CD8-positive, alpha-beta memory T cell (primary cell): Measurements from ENCODE around the gene NTN3. TPM values are rescaled to one million over a fixed set of nuclear protein-coding genes. Genes with fewer than 3 reads are reported as not detected.
"Not testable (repeated sequence)": the region's sequence is repeated elsewhere in the genome, so short reads cannot be mapped to it uniquely, and the experiment has no call there.

ENCODE experiments used
- CTCF ChIA-PET: fragments of 350-600 bp; sonication (Branson Sonifier 250); formaldehyde crosslinking; loops from one replicate; lab custom pipeline; 2021; ENCODE audit warnings: antibody characterized with exemption; lab: Charles Lee
- POLR2A ChIA-PET: fragments of 350-600 bp; sonication (Branson Sonifier 250); formaldehyde crosslinking; loops from one replicate; lab custom pipeline; 2021; ENCODE audit warnings: antibody characterized with exemption; lab: Charles Lee
- DNase-seq, 5 donors: peaks; one replicate each; pipeline versions ENCODE4 v3.0.0 to v3.0.0-alpha.2; 2020 to 2022; ENCODE audit warnings: mixed read lengths in 1 of 5
- H3K27ac ChIP-seq: one replicate; pipeline ENCODE4 v1.7.0; 2013; ENCODE audit warnings: low read depth, mild to moderate bottlenecking, low read length, moderate library complexity
- H3K27me3 ChIP-seq: 2 replicates; pipeline ENCODE4 v1.7.0; 2013; ENCODE audit warnings: low read length, mild to moderate bottlenecking; ENCODE audit not compliant: insufficient read depth, poor library complexity, severe bottlenecking
- H3K36me3 ChIP-seq: 2 replicates; pipeline ENCODE4 v1.7.0; 2013; ENCODE audit warnings: mild to moderate bottlenecking, low read length, moderate library complexity; ENCODE audit not compliant: insufficient read depth
- H3K4me1 ChIP-seq: 2 replicates; pipeline ENCODE4 v1.7.0; 2013; ENCODE audit warnings: mild to moderate bottlenecking, low read length, moderate library complexity; ENCODE audit not compliant: insufficient read depth
- H3K4me3 ChIP-seq: 2 replicates; pipeline ENCODE4 v1.7.0; 2013; ENCODE audit warnings: mild to moderate bottlenecking, low read length
- H3K9me3 ChIP-seq: 2 replicates; pipeline ENCODE4 v1.7.0; 2013; ENCODE audit warnings: mild to moderate bottlenecking, low read length
- H3K27ac Mint-ChIP-seq, 8 donors: one replicate each; pipeline ENCODE4 v1.8.0; 2020 to 2021; ENCODE audit warnings: mixed read lengths in 8 of 8, mild to moderate bottlenecking in 6 of 8, inconsistent platforms in 3 of 8, moderate library complexity in 3 of 8
- H3K27me3 Mint-ChIP-seq, 2 donors: one replicate each; pipeline ENCODE4 v1.8.0; 2020 to 2021; ENCODE audit warnings: mixed read lengths in 2 of 2, mild to moderate bottlenecking in 1 of 2, moderate library complexity in 1 of 2
- H3K36me3 Mint-ChIP-seq, 3 donors: one replicate each; pipeline ENCODE4 v1.8.0; 2020 to 2021; ENCODE audit warnings: mixed read lengths in 3 of 3, inconsistent platforms in 1 of 3, mild to moderate bottlenecking in 1 of 3
- H3K4me1 Mint-ChIP-seq, 3 donors: one replicate each; pipeline ENCODE4 v1.8.0; 2020 to 2021; ENCODE audit warnings: mixed read lengths in 3 of 3, inconsistent platforms in 1 of 3, mild to moderate bottlenecking in 1 of 3
- H3K4me3 Mint-ChIP-seq, 7 donors: one replicate each; pipeline ENCODE4 v1.8.0; 2020 to 2021; ENCODE audit warnings: mixed read lengths in 7 of 7, mild to moderate bottlenecking in 6 of 7, moderate library complexity in 4 of 7, inconsistent platforms in 2 of 7
- H3K9me3 Mint-ChIP-seq, 5 donors: one replicate each; pipeline ENCODE4 v1.8.0; 2020 to 2022; ENCODE audit warnings: mixed read lengths in 5 of 5, mild to moderate bottlenecking in 3 of 5, moderate library complexity in 2 of 5, inconsistent platforms in 1 of 5
- polyA plus RNA-seq: library from polyadenylated mRNA; unstranded; fragments of 300-500 nt; fragmentation: Illumina TruSeq; gene quantifications from one replicate; pipeline ENCODE4 v1.2.3, GENCODE V29; 2021
- total RNA-seq, 2 experiments: library from RNA; stranded (reverse); gene quantifications; one replicate each; pipeline ENCODE4 v1.2.3, GENCODE V29; 2021

The NTN3 gene
- total and polyA plus RNA-seq, 3 experiments from 2014 or later, result not detected

- POLR2A ChIA-PET, result interaction anchor here (0.6 to 0.7 kb wide), 2 partner anchors 13 to 46 kb away, joined by 3 read pairs; no protein-coding TSS in a partner anchor
- peak; percentile 73 to 87 (median 74) for DNase-seq
- Mint-ChIP-seq H3K4me1 (peaks cover 20 to 25% (median 22%) of the 10 kb centered on the region in 3 donors), H3K27ac (peak within 1 kb of the TSS in 4 of 8 donors; percentile 4 to 81 (median 30)), H3K9me3 (no peaks in the 10 kb centered on the region), H3K27me3 (peaks cover 13 to 15% of the 10 kb centered on the region in 2 donors), H3K4me3 (peak within 1 kb of the TSS; percentile 72 to 88 (median 79)), H3K36me3 (no peaks in the 10 kb centered on the region)
- CTCF ChIA-PET, result interaction anchor here (1.0 to 1.5 kb wide), 6 partner anchors 12 to 222 kb away, joined by 3 to 7 read pairs (median 4); partner anchors contain the start of gene TEDC2
- Histone ChIP-seq H3K9me3 (no peaks in the 10 kb centered on the region), H3K27me3 (peaks cover 26% of the 10 kb centered on the region), H3K27ac (peak within 1 kb of the TSS; percentile 61), H3K4me1 (peaks cover 14% of the 10 kb centered on the region), H3K4me3 (peak within 1 kb of the TSS; percentile 58), H3K36me3 (no peaks in the 10 kb centered on the region)
Observed at GRCh38 chr16:2474877-2475412, 3.8 kb downstream of the NTN3 start, which contains the start of gene TBC1D24. Gene TBC1D24 (plus strand): TSS chr16:2475127. CDS start chr16:2496149, 21,022 bp downstream.

- ChIA-PET POLR2A (no interaction called here), CTCF (interaction anchor here (1.0 to 1.5 kb wide), 4 partner anchors 11 to 223 kb away, joined by 3 to 6 read pairs (median 4); no protein-coding TSS in a partner anchor)
- Mint-ChIP-seq H3K4me1 (peaks cover 20 to 22% (median 22%) of the 10 kb centered on the region in 3 donors), H3K27ac (peak overlapping the region in 4 of 8 donors; percentile 4 to 81 (median 30)), H3K36me3 (peaks cover 0 to 2% (median 0%) of the 10 kb centered on the region in 3 donors), H3K9me3 (no peaks in the 10 kb centered on the region), H3K27me3 (peaks cover 6 to 7% of the 10 kb centered on the region in 2 donors), H3K4me3 (peak overlapping the region; percentile 66 to 86 (median 79))
- peaks cover 19% of the 10 kb centered on the region for H3K27me3 ChIP-seq
- peaks cover 14% of the 10 kb centered on the region for H3K4me1 ChIP-seq
- H3K27ac ChIP-seq, result no peak overlapping the region
- no peaks in the 10 kb centered on the region for H3K36me3 ChIP-seq
- DNase-seq, result peak; percentile 20 to 61 (median 36)
- peak overlapping the region; percentile 41 for H3K4me3 ChIP-seq
- H3K9me3 ChIP-seq, result no peaks in the 10 kb centered on the region
Observed at GRCh38 chr16:2475413-2476344, 4.6 kb downstream of the NTN3 start.

- Histone ChIP-seq H3K4me1 (peaks cover 14% of the 10 kb centered on the region), H3K9me3 (no peaks in the 10 kb centered on the region), H3K36me3 (no peaks in the 10 kb centered on the region), H3K27ac (no peak overlapping the region), H3K4me3 (no peak overlapping the region), H3K27me3 (peaks cover 17% of the 10 kb centered on the region)
- DNase-seq, result no peak
- Mint-ChIP-seq H3K4me1 (peaks cover 20 to 22% (median 22%) of the 10 kb centered on the region in 3 donors), H3K4me3 (peak overlapping the region; percentile 58 to 84 (median 75)), H3K27me3 (peaks cover 6 to 7% of the 10 kb centered on the region in 2 donors), H3K27ac (peak overlapping the region in 4 of 8 donors; percentile 4 to 43 (median 22)), H3K36me3 (peaks cover 0 to 2% (median 0%) of the 10 kb centered on the region in 3 donors), H3K9me3 (no peaks in the 10 kb centered on the region)
- CTCF ChIA-PET, result no interaction called here
- POLR2A ChIA-PET, result no interaction called here
Observed at GRCh38 chr16:2476345-2476720, 5.2 kb downstream of the NTN3 start.

GRCh38 chr16:2476741-2477140 is 5.6 kb downstream of the NTN3 start:
- no peaks in the 10 kb centered on the region for H3K9me3 Mint-ChIP-seq
- ChIA-PET CTCF (no interaction called here), POLR2A (no interaction called here)
- H3K27ac Mint-ChIP-seq, result peak overlapping the region in 4 of 8 donors; percentile 9 to 68 (median 39)
- peaks cover 6 to 7% of the 10 kb centered on the region in 2 donors for H3K27me3 Mint-ChIP-seq
- Histone ChIP-seq H3K4me3 (no peak overlapping the region), H3K9me3 (no peaks in the 10 kb centered on the region), H3K4me1 (peaks cover 14% of the 10 kb centered on the region), H3K27ac (no peak overlapping the region), H3K36me3 (no peaks in the 10 kb centered on the region), H3K27me3 (peaks cover 17% of the 10 kb centered on the region)
- peaks cover 20 to 22% (median 22%) of the 10 kb centered on the region in 3 donors for H3K4me1 Mint-ChIP-seq
- peaks cover 0 to 2% (median 0%) of the 10 kb centered on the region in 3 donors for H3K36me3 Mint-ChIP-seq
- no peak for DNase-seq
- peak overlapping the region; percentile 58 to 84 (median 75) for H3K4me3 Mint-ChIP-seq

- H3K4me3 Mint-ChIP-seq, result peak overlapping the region in 3 of 7 donors; percentile 56 to 75 (median 72)
Observed at GRCh38 chr16:2477327-2477726, 6.2 kb downstream of the NTN3 start.

GRCh38 chr16:2478279-2478678 is 7.2 kb downstream of the NTN3 start:
- ChIA-PET POLR2A (interaction anchor here (0.5 kb wide), 1 partner anchor 13 kb away, joined by 3 read pairs; no protein-coding TSS in a partner anchor), CTCF (no interaction called here)
- Mint-ChIP-seq H3K27ac (no peak overlapping the region), H3K27me3 (peaks cover under 1 to 2% of the 10 kb centered on the region in 2 donors), H3K36me3 (peaks cover 0 to 2% (median 0%) of the 10 kb centered on the region in 3 donors), H3K9me3 (no peaks in the 10 kb centered on the region), H3K4me1 (peaks cover 15 to 20% (median 19%) of the 10 kb centered on the region in 3 donors), H3K4me3 (no peak overlapping the region)
- H3K4me3 ChIP-seq, result no peak overlapping the region
- no peaks in the 10 kb centered on the region for H3K36me3 ChIP-seq
- no peak for DNase-seq
- no peak overlapping the region for H3K27ac ChIP-seq
- H3K9me3 ChIP-seq, result no peaks in the 10 kb centered on the region
- peaks cover 10% of the 10 kb centered on the region for H3K4me1 ChIP-seq
- H3K27me3 ChIP-seq, result peaks cover 2% of the 10 kb centered on the region

More at GRCh38 chr16:2477327-2477726, 6.2 kb downstream of the NTN3 start:
- Histone ChIP-seq H3K27me3 (peaks cover 12% of the 10 kb centered on the region), H3K9me3 (no peaks in the 10 kb centered on the region), H3K4me3 (no peak overlapping the region), H3K36me3 (no peaks in the 10 kb centered on the region), H3K4me1 (peaks cover 14% of the 10 kb centered on the region), H3K27ac (no peak overlapping the region)
- Mint-ChIP-seq H3K4me1 (peaks cover 20 to 24% (median 22%) of the 10 kb centered on the region in 3 donors), H3K36me3 (peaks cover 0 to 2% (median 0%) of the 10 kb centered on the region in 3 donors), H3K9me3 (no peaks in the 10 kb centered on the region), H3K27me3 (peaks cover 6 to 7% of the 10 kb centered on the region in 2 donors), H3K27ac (peak overlapping the region in 3 of 8 donors; percentile 7 to 83 (median 38))
- ChIA-PET CTCF (no interaction called here), POLR2A (no interaction called here)
- DNase-seq, result no peak

- H3K36me3 Mint-ChIP-seq, CTCF ChIA-PET, H3K9me3 ChIP-seq, H3K27ac ChIP-seq, DNase-seq, H3K9me3 Mint-ChIP-seq, H3K4me3 ChIP-seq, H3K4me1 ChIP-seq, POLR2A ChIA-PET, H3K36me3 ChIP-seq, H3K27me3 ChIP-seq, H3K27me3 Mint-ChIP-seq: not testable (repeated sequence)
- H3K27ac Mint-ChIP-seq, result peak overlapping the region in 1 of 8 donors; percentile 24
- H3K4me3 Mint-ChIP-seq, result peak overlapping the region in 1 of 7 donors; percentile 22
- H3K4me1 Mint-ChIP-seq, result peaks cover 17 to 22% (median 19%) of the 10 kb centered on the region in 3 donors
Observed at GRCh38 chr16:2479996-2480395, 8.9 kb downstream of the NTN3 start.
